Measurements from ENCODE around the gene OR1L6.

OR1L6 gene

GRCh38 chr9:122789256-122790046, 47.3 kb downstream of the OR1L6 start:
- H3K4me3 Mint-ChIP-seq = no peak overlapping the region
- no peak for DNase-seq
- H3K36me3 Mint-ChIP-seq (ENCODE audit: low read depth) = no peaks in the 10 kb centered on the region
- no peaks in the 10 kb centered on the region for H3K9me3 Mint-ChIP-seq
- no peaks in the 10 kb centered on the region for H3K4me1 Mint-ChIP-seq (ENCODE audit: low read depth)
- no peaks in the 10 kb centered on the region for H3K27me3 Mint-ChIP-seq
- no peak overlapping the region for H3K27ac Mint-ChIP-seq

GRCh38 chr9:122791872-122792669, 50.0 kb downstream of the OR1L6 start:
- Mint-ChIP-seq H3K27ac (no peak overlapping the region), H3K4me1 (ENCODE audit: low read depth) (no peaks in the 10 kb centered on the region), H3K9me3 (no peaks in the 10 kb centered on the region), H3K27me3 (no peaks in the 10 kb centered on the region), H3K36me3 (ENCODE audit: low read depth) (no peaks in the 10 kb centered on the region), H3K4me3 (no peak overlapping the region)
- DNase-seq = no peak

GRCh38 chr9:122797316-122798063, 55.4 kb downstream of the OR1L6 start:
- no peaks in the 10 kb centered on the region for H3K9me3 Mint-ChIP-seq
- no peak overlapping the region for H3K27ac Mint-ChIP-seq
- H3K27me3 Mint-ChIP-seq = no peaks in the 10 kb centered on the region
- H3K4me1 Mint-ChIP-seq (ENCODE audit: low read depth) = peaks cover 3% of the 10 kb centered on the region
- H3K36me3 Mint-ChIP-seq (ENCODE audit: low read depth) = no peaks in the 10 kb centered on the region
- H3K4me3 Mint-ChIP-seq = no peak overlapping the region
- no peak for DNase-seq
